Measurements from ENCODE around the gene EXT2. TPM values are rescaled to one million over a fixed set of nuclear protein-coding genes. Genes with fewer than 3 reads are reported as not detected.

The EXT2 gene
- total RNA-seq, 4 donors from 2014 or later, result 56.9 to 152 (median 128) TPM

GRCh38 chr11:44241851-44242250, 146.4 kb downstream of the EXT2 start:
- no peak overlapping the region for H3K4me3 ChIP-seq
- no peak for DNase-seq
- no peaks in the 10 kb centered on the region for H3K9me3 ChIP-seq
- H3K27me3 ChIP-seq, result no peaks in the 10 kb centered on the region
- no peaks in the 10 kb centered on the region for H3K4me1 ChIP-seq
- TF ChIP-seq CTCF (IDR thresholded peaks at IDR 0.05), result no peak
- peaks cover 0 to 21% (median 0%) of the 10 kb centered on the region in 3 donors for H3K36me3 ChIP-seq
- H3K27ac ChIP-seq, result no peak overlapping the region

- no peak overlapping the region for H3K4me3 ChIP-seq
- H3K9me3 ChIP-seq, result no peaks in the 10 kb centered on the region
- H3K4me1 ChIP-seq, result no peaks in the 10 kb centered on the region
- H3K27ac ChIP-seq, result no peak overlapping the region
- no peaks in the 10 kb centered on the region for H3K27me3 ChIP-seq
- peaks cover 0 to 19% (median 0%) of the 10 kb centered on the region in 3 donors for H3K36me3 ChIP-seq
- no peak for DNase-seq
- TF ChIP-seq POLR2A (IDR thresholded peaks at IDR 0.05), result no peak
- TF ChIP-seq CTCF (IDR thresholded peaks at IDR 0.05), result no peak
Observed at GRCh38 chr11:44243086-44243485, 147.6 kb downstream of the EXT2 start.

GRCh38 chr11:44243595-44244343, 148.3 kb downstream of the EXT2 start:
- H3K4me1 ChIP-seq, result no peaks in the 10 kb centered on the region
- no peak for TF ChIP-seq POLR2A (IDR thresholded peaks at IDR 0.05)
- no peak for TF ChIP-seq CTCF (IDR thresholded peaks at IDR 0.05)
- H3K9me3 ChIP-seq, result no peaks in the 10 kb centered on the region
- H3K4me3 ChIP-seq, result no peak overlapping the region
- H3K27ac ChIP-seq, result no peak overlapping the region
- DNase-seq, result no peak
- no peaks in the 10 kb centered on the region for H3K27me3 ChIP-seq
- H3K36me3 ChIP-seq, result peaks cover 0 to 21% (median 0%) of the 10 kb centered on the region in 3 donors

- TF ChIP-seq POLR2A (IDR thresholded peaks at IDR 0.05) (no peak), CTCF (IDR thresholded peaks at IDR 0.05) (no peak)
- H3K27ac ChIP-seq, result no peak overlapping the region
- no peaks in the 10 kb centered on the region for H3K27me3 ChIP-seq
- no peak overlapping the region for H3K4me3 ChIP-seq
- no peaks in the 10 kb centered on the region for H3K9me3 ChIP-seq
- peaks cover 0 to 26% (median 0%) of the 10 kb centered on the region in 3 donors for H3K36me3 ChIP-seq
- no peak for DNase-seq
- H3K4me1 ChIP-seq, result no peaks in the 10 kb centered on the region
Observed at GRCh38 chr11:44244639-44245310, 149.3 kb downstream of the EXT2 start.

- Histone ChIP-seq H3K36me3 (peaks cover 0 to 25% (median 0%) of the 10 kb centered on the region in 3 donors), H3K9me3 (no peaks in the 10 kb centered on the region), H3K27ac (no peak overlapping the region), H3K4me1 (no peaks in the 10 kb centered on the region), H3K4me3 (no peak overlapping the region), H3K27me3 (no peaks in the 10 kb centered on the region)
- no peak for TF ChIP-seq POLR2A (IDR thresholded peaks at IDR 0.05)
- TF ChIP-seq CTCF (IDR thresholded peaks at IDR 0.05), result no peak
- no peak for DNase-seq
Observed at GRCh38 chr11:44246726-44247125, 151.2 kb downstream of the EXT2 start.
